ENCODE data around the gene CDV3. TPM values are rescaled to one million over a fixed set of nuclear protein-coding genes. Genes with fewer than 3 reads are reported as not detected.
A peak's percentile ranks its signal among the peaks of the same experiment; 100 is the strongest.
"Not testable (repeated sequence)": the region's sequence is repeated elsewhere in the genome, so short reads cannot be mapped to it uniquely, and the experiment has no call there.

CDV3 gene
- total RNA-seq, 1 experiment from 2014 or later = 306 TPM

GRCh38 chr3:133538154-133538553 lies 35.3 kb upstream of the CDV3 start:
- BruUV-seq (replicated peaks) = no TSS peak
- Mint-ChIP-seq H3K27ac (ENCODE audit: unreplicated experiment) (no peak overlapping the region), H3K4me1 (ENCODE audit: low read depth, unreplicated experiment) (peaks cover 29% of the 10 kb centered on the region), H3K36me3 (ENCODE audit: insufficient read depth, unreplicated experiment) (no peaks in the 10 kb centered on the region), H3K9me3 (ENCODE audit: low read depth, unreplicated experiment) (peaks cover 2% of the 10 kb centered on the region), H3K27me3 (ENCODE audit: unreplicated experiment) (no peaks in the 10 kb centered on the region), H3K4me3 (ENCODE audit: low read depth, unreplicated experiment) (no peak overlapping the region)
- CTCF ChIA-PET = no interaction called here
- no peak for DNase-seq
- TF ChIP-seq CTCF (IDR thresholded peaks at IDR 0.05; ENCODE audit: unreplicated experiment) = no peak
- intact Hi-C loops (cut with micrococcal nuclease; ENCODE audit: unreplicated experiment) = no loop called here

GRCh38 chr3:133540896-133541674 lies 32.4 kb upstream of the CDV3 start:
- intact Hi-C loops (cut with micrococcal nuclease; ENCODE audit: unreplicated experiment) = no loop called here
- Mint-ChIP-seq H3K9me3 (ENCODE audit: low read depth, unreplicated experiment) (peaks cover 2% of the 10 kb centered on the region), H3K36me3 (ENCODE audit: insufficient read depth, unreplicated experiment) (no peaks in the 10 kb centered on the region), H3K27ac (ENCODE audit: unreplicated experiment) (peak overlapping the region; percentile 50), H3K4me3 (ENCODE audit: low read depth, unreplicated experiment) (no peak overlapping the region), H3K27me3 (ENCODE audit: unreplicated experiment) (no peaks in the 10 kb centered on the region), H3K4me1 (ENCODE audit: low read depth, unreplicated experiment) (peaks cover 31% of the 10 kb centered on the region)
- no peak for TF ChIP-seq CTCF (IDR thresholded peaks at IDR 0.05; ENCODE audit: unreplicated experiment)
- CTCF ChIA-PET = interaction anchor here (0.7 to 1.5 kb wide), 3 partner anchors 29 to 35 kb away, joined by 3 to 6 read pairs (median 3); partner anchors contain the start of gene CDV3
- DNase-seq = peak; percentile 52
- BruUV-seq (replicated peaks) = no TSS peak

GRCh38 chr3:133542871-133543270 lies 30.6 kb upstream of the CDV3 start:
- H3K36me3 Mint-ChIP-seq (ENCODE audit: insufficient read depth, unreplicated experiment) = no peaks in the 10 kb centered on the region
- peaks cover 33% of the 10 kb centered on the region for H3K4me1 Mint-ChIP-seq (ENCODE audit: low read depth, unreplicated experiment)
- CTCF ChIA-PET = no interaction called here
- no peaks in the 10 kb centered on the region for H3K27me3 Mint-ChIP-seq (ENCODE audit: unreplicated experiment)
- no peak for TF ChIP-seq CTCF (IDR thresholded peaks at IDR 0.05; ENCODE audit: unreplicated experiment)
- peaks cover 2% of the 10 kb centered on the region for H3K9me3 Mint-ChIP-seq (ENCODE audit: low read depth, unreplicated experiment)
- H3K4me3 Mint-ChIP-seq (ENCODE audit: low read depth, unreplicated experiment) = no peak overlapping the region
- BruUV-seq (replicated peaks) = no TSS peak
- no peak overlapping the region for H3K27ac Mint-ChIP-seq (ENCODE audit: unreplicated experiment)
- no peak for DNase-seq
- intact Hi-C loops (cut with micrococcal nuclease; ENCODE audit: unreplicated experiment) = no loop called here

GRCh38 chr3:133544983-133545382 lies 28.5 kb upstream of the CDV3 start:
- peaks cover 41% of the 10 kb centered on the region for H3K4me1 Mint-ChIP-seq (ENCODE audit: low read depth, unreplicated experiment)
- H3K9me3 Mint-ChIP-seq (ENCODE audit: low read depth, unreplicated experiment); H3K27me3 Mint-ChIP-seq (ENCODE audit: unreplicated experiment); DNase-seq; H3K4me3 Mint-ChIP-seq (ENCODE audit: low read depth, unreplicated experiment); H3K27ac Mint-ChIP-seq (ENCODE audit: unreplicated experiment); BruUV-seq (replicated peaks); H3K36me3 Mint-ChIP-seq (ENCODE audit: insufficient read depth, unreplicated experiment); CTCF ChIA-PET; intact Hi-C loops (cut with micrococcal nuclease; ENCODE audit: unreplicated experiment): not testable (repeated sequence)

- CTCF ChIA-PET = interaction anchor here (1.3 to 2.1 kb wide), 3 partner anchors 22 to 59 kb away, joined by 4 read pairs; partner anchors contain the start of gene CDV3
- peaks cover 2% of the 10 kb centered on the region for H3K9me3 Mint-ChIP-seq (ENCODE audit: low read depth, unreplicated experiment)
- H3K36me3 Mint-ChIP-seq (ENCODE audit: insufficient read depth, unreplicated experiment) = no peaks in the 10 kb centered on the region
- no peak overlapping the region for H3K4me3 Mint-ChIP-seq (ENCODE audit: low read depth, unreplicated experiment)
- no TSS peak for BruUV-seq (replicated peaks)
- peaks cover 30% of the 10 kb centered on the region for H3K4me1 Mint-ChIP-seq (ENCODE audit: low read depth, unreplicated experiment)
- no peak overlapping the region for H3K27ac Mint-ChIP-seq (ENCODE audit: unreplicated experiment)
- TF ChIP-seq CTCF (IDR thresholded peaks at IDR 0.05; ENCODE audit: unreplicated experiment) = no peak
- intact Hi-C loops (cut with micrococcal nuclease; ENCODE audit: unreplicated experiment) = no loop called here
- no peaks in the 10 kb centered on the region for H3K27me3 Mint-ChIP-seq (ENCODE audit: unreplicated experiment)
- DNase-seq = no peak
Measured at GRCh38 chr3:133547432-133548041, 25.9 kb upstream of the CDV3 start.

All from Calu3 (cell line).